ENCODE measurements around the gene FADS3.

Gene FADS3

GRCh38 chr11:61913699-61914395, 22.5 kb upstream of the FADS3 start:
- no peak for DNase-seq

GRCh38 chr11:61912991-61913698, 21.8 kb upstream of the FADS3 start:
- no peak for DNase-seq

- no peak for DNase-seq
These were observed 21.2 kb upstream of the FADS3 start for GRCh38 chr11:61912530-61912898.

GRCh38 chr11:61911701-61912529, 20.6 kb upstream of the FADS3 start:
- no peak for DNase-seq

GRCh38 chr11:61911128-61911700, 19.9 kb upstream of the FADS3 start:
- DNase-seq: no peak

GRCh38 chr11:61910187-61911127, 19.1 kb upstream of the FADS3 start:
- no peak for DNase-seq

GRCh38 chr11:61908730-61909316, 17.5 kb upstream of the FADS3 start:
- no peak for DNase-seq

- DNase-seq: no peak
These were observed 16.8 kb upstream of the FADS3 start for GRCh38 chr11:61907871-61908729.

GRCh38 chr11:61907282-61907681, 15.9 kb upstream of the FADS3 start:
- no peak for DNase-seq

GRCh38 chr11:61906522-61906909, 15.2 kb upstream of the FADS3 start:
- DNase-seq: no peak

- no peak for DNase-seq
These were observed 14.6 kb upstream of the FADS3 start for GRCh38 chr11:61905801-61906521.

- no peak for DNase-seq
These were observed 13.8 kb upstream of the FADS3 start for GRCh38 chr11:61905067-61905696.

GRCh38 chr11:61904539-61905048, 13.2 kb upstream of the FADS3 start:
- DNase-seq: no peak

GRCh38 chr11:61903845-61904244, 12.5 kb upstream of the FADS3 start:
- no peak for DNase-seq

- no peak for DNase-seq
These were observed 11.0 kb upstream of the FADS3 start for GRCh38 chr11:61902313-61902712.

- DNase-seq: no peak
These were observed 10.1 kb upstream of the FADS3 start for GRCh38 chr11:61901397-61901796.

GRCh38 chr11:61900251-61900650, 8.9 kb upstream of the FADS3 start:
- no peak for DNase-seq

GRCh38 chr11:61899146-61899841, 7.9 kb upstream of the FADS3 start:
- DNase-seq: peak; percentile 85

- DNase-seq: no peak
These were observed 6.9 kb upstream of the FADS3 start for GRCh38 chr11:61898247-61898582.
